Measurements from ENCODE around the gene C19orf38. TPM values are rescaled to one million over a fixed set of nuclear protein-coding genes. Genes with fewer than 3 reads are reported as not detected.
"Not testable (repeated sequence)": the region's sequence is repeated elsewhere in the genome, so short reads cannot be mapped to it uniquely, and the experiment has no call there.

Gene C19orf38
- total and polyA plus RNA-seq, 4 donors: 0.90 to 2.0 (median 1.6) TPM

- 69 to 71% methylated on average over 5 of the region's 5 CpGs for WGBS, 2 donors
- ATAC-seq (ENCODE audit: low FRiP score): no peak
- H3K4me3 ChIP-seq (ENCODE audit: low read length in 2 of 2): no peak overlapping the region
These were observed 7.8 kb downstream of the C19orf38 start for GRCh38 chr19:10855879-10856522.

GRCh38 chr19:10856899-10857298, 8.7 kb downstream of the C19orf38 start:
- H3K4me1 ChIP-seq (ENCODE audit: control insufficient read depth in 1 of 2, insufficient read depth in 2 of 2, low read length in 2 of 2); H3K36me3 ChIP-seq (ENCODE audit: control insufficient read depth in 1 of 2, insufficient read depth in 2 of 2, low read length in 1 of 2); H3K27me3 ChIP-seq (ENCODE audit: control insufficient read depth in 1 of 2, insufficient read depth in 2 of 2, low read length in 1 of 2); H3K4me3 ChIP-seq (ENCODE audit: low read length in 2 of 2); DNase-seq; H3K27ac ChIP-seq (ENCODE audit: low read depth in 1 of 2, low read length in 2 of 2); intact Hi-C loops (cut with DNase I); H3K9me3 ChIP-seq (ENCODE audit: control insufficient read depth, low read length); ATAC-seq (ENCODE audit: low FRiP score): not testable (repeated sequence)
- WGBS, 2 donors: 90 to 93% methylated on average over 1 of the region's 1 CpG

More at GRCh38 chr19:10855879-10856522, 7.8 kb downstream of the C19orf38 start:
- DNase-seq: no peak
- intact Hi-C loops (cut with DNase I): no loop called here
- no peak overlapping the region for H3K27ac ChIP-seq (ENCODE audit: low read depth in 1 of 2, low read length in 2 of 2)
- no peaks in the 10 kb centered on the region for H3K4me1 ChIP-seq (ENCODE audit: control insufficient read depth in 1 of 2, insufficient read depth in 2 of 2, low read length in 2 of 2)
- no peaks in the 10 kb centered on the region for H3K27me3 ChIP-seq (ENCODE audit: control insufficient read depth in 1 of 2, insufficient read depth in 2 of 2, low read length in 1 of 2)
- no peaks in the 10 kb centered on the region for H3K36me3 ChIP-seq (ENCODE audit: control insufficient read depth in 1 of 2, insufficient read depth in 2 of 2, low read length in 1 of 2)
- H3K9me3 ChIP-seq (ENCODE audit: control insufficient read depth, low read length): no peaks in the 10 kb centered on the region

- Histone ChIP-seq H3K36me3 (ENCODE audit: control insufficient read depth in 1 of 2, insufficient read depth in 2 of 2, low read length in 1 of 2) (no peaks in the 10 kb centered on the region), H3K9me3 (ENCODE audit: control insufficient read depth, low read length) (no peaks in the 10 kb centered on the region), H3K27me3 (ENCODE audit: control insufficient read depth in 1 of 2, insufficient read depth in 2 of 2, low read length in 1 of 2) (no peaks in the 10 kb centered on the region), H3K27ac (ENCODE audit: low read depth in 1 of 2, low read length in 2 of 2) (no peak overlapping the region), H3K4me1 (ENCODE audit: control insufficient read depth in 1 of 2, insufficient read depth in 2 of 2, low read length in 2 of 2) (no peaks in the 10 kb centered on the region), H3K4me3 (ENCODE audit: low read length in 2 of 2) (no peak overlapping the region)
- DNase-seq (no peak), ATAC-seq (ENCODE audit: low FRiP score) (no peak)
- intact Hi-C loops (cut with DNase I): no loop called here
- WGBS, 2 donors: 32% methylated on average over 4 of the region's 4 CpGs
These were observed 10.1 kb downstream of the C19orf38 start for GRCh38 chr19:10858204-10858828.

- H3K9me3 ChIP-seq (ENCODE audit: control insufficient read depth, low read length): no peaks in the 10 kb centered on the region
- 65 to 68% methylated on average over 7 of the region's 7 CpGs for WGBS, 2 donors
These were observed 13.0 kb downstream of the C19orf38 start for GRCh38 chr19:10861103-10861651.

GRCh38 chr19:10862561-10863106, 14.4 kb downstream of the C19orf38 start:
- no peaks in the 10 kb centered on the region for H3K9me3 ChIP-seq (ENCODE audit: control insufficient read depth, low read length)
- no peak overlapping the region for H3K4me3 ChIP-seq (ENCODE audit: low read length in 2 of 2)
- intact Hi-C loops (cut with DNase I): loop anchor here in 1 of 2 donors (2.0 kb wide), 1 partner anchor 144 kb away; the partner anchor contains the start of gene DNM2
- 75 to 77% methylated on average over 6 of the region's 6 CpGs for WGBS, 2 donors
- no peaks in the 10 kb centered on the region for H3K27me3 ChIP-seq (ENCODE audit: control insufficient read depth in 1 of 2, insufficient read depth in 2 of 2, low read length in 1 of 2)
- no peaks in the 10 kb centered on the region for H3K4me1 ChIP-seq (ENCODE audit: control insufficient read depth in 1 of 2, insufficient read depth in 2 of 2, low read length in 2 of 2)
- H3K36me3 ChIP-seq (ENCODE audit: control insufficient read depth in 1 of 2, insufficient read depth in 2 of 2, low read length in 1 of 2): no peaks in the 10 kb centered on the region
- ATAC-seq (ENCODE audit: low FRiP score): peak; percentile 17
- H3K27ac ChIP-seq (ENCODE audit: low read depth in 1 of 2, low read length in 2 of 2): peak overlapping the region in 1 of 2 donors; percentile 10
- no peak for DNase-seq

More at GRCh38 chr19:10861103-10861651, 13.0 kb downstream of the C19orf38 start:
- no peak overlapping the region for H3K27ac ChIP-seq (ENCODE audit: low read depth in 1 of 2, low read length in 2 of 2)
- ATAC-seq (ENCODE audit: low FRiP score): no peak
- intact Hi-C loops (cut with DNase I): no loop called here
- no peaks in the 10 kb centered on the region for H3K4me1 ChIP-seq (ENCODE audit: control insufficient read depth in 1 of 2, insufficient read depth in 2 of 2, low read length in 2 of 2)
- DNase-seq: no peak
- H3K27me3 ChIP-seq (ENCODE audit: control insufficient read depth in 1 of 2, insufficient read depth in 2 of 2, low read length in 1 of 2): no peaks in the 10 kb centered on the region
- no peak overlapping the region for H3K4me3 ChIP-seq (ENCODE audit: low read length in 2 of 2)
- H3K36me3 ChIP-seq (ENCODE audit: control insufficient read depth in 1 of 2, insufficient read depth in 2 of 2, low read length in 1 of 2): no peaks in the 10 kb centered on the region

- Histone ChIP-seq H3K4me3 (ENCODE audit: low read length in 2 of 2) (no peak overlapping the region), H3K4me1 (ENCODE audit: control insufficient read depth in 1 of 2, insufficient read depth in 2 of 2, low read length in 2 of 2) (no peaks in the 10 kb centered on the region), H3K9me3 (ENCODE audit: control insufficient read depth, low read length) (no peaks in the 10 kb centered on the region), H3K27me3 (ENCODE audit: control insufficient read depth in 1 of 2, insufficient read depth in 2 of 2, low read length in 1 of 2) (no peaks in the 10 kb centered on the region), H3K27ac (ENCODE audit: low read depth in 1 of 2, low read length in 2 of 2) (peak overlapping the region in 1 of 2 donors; percentile 39), H3K36me3 (ENCODE audit: control insufficient read depth in 1 of 2, insufficient read depth in 2 of 2, low read length in 1 of 2) (no peaks in the 10 kb centered on the region)
- WGBS, 2 donors: 19 to 28% methylated on average over 18 of the region's 18 CpGs
- ATAC-seq (ENCODE audit: low FRiP score) (peak; percentile 56), DNase-seq (peak in 1 of 2 donors; percentile 86)
- intact Hi-C loops (cut with DNase I): loop anchor here in 1 of 2 donors (2.0 kb wide), 1 partner anchor 144 kb away; the partner anchor contains the start of gene DNM2
These were observed 15.0 kb downstream of the C19orf38 start for GRCh38 chr19:10863107-10863717.

GRCh38 chr19:10864538-10864899, 16.3 kb downstream of the C19orf38 start:
- WGBS, 2 donors: 11 to 13% methylated on average over 6 of the region's 6 CpGs
- Histone ChIP-seq H3K27ac (ENCODE audit: low read depth in 1 of 2, low read length in 2 of 2) (no peak overlapping the region), H3K9me3 (ENCODE audit: control insufficient read depth, low read length) (no peaks in the 10 kb centered on the region), H3K36me3 (ENCODE audit: control insufficient read depth in 1 of 2, insufficient read depth in 2 of 2, low read length in 1 of 2) (no peaks in the 10 kb centered on the region), H3K27me3 (ENCODE audit: control insufficient read depth in 1 of 2, insufficient read depth in 2 of 2, low read length in 1 of 2) (no peaks in the 10 kb centered on the region), H3K4me1 (ENCODE audit: control insufficient read depth in 1 of 2, insufficient read depth in 2 of 2, low read length in 2 of 2) (no peaks in the 10 kb centered on the region), H3K4me3 (ENCODE audit: low read length in 2 of 2) (no peak overlapping the region)
- ATAC-seq (ENCODE audit: low FRiP score) (peak; percentile 86), DNase-seq (peak; percentile 89 to 96)
- intact Hi-C loops (cut with DNase I): no loop called here

- DNase-seq: no peak
- WGBS, 2 donors: 93% methylated on average over 10 of the region's 10 CpGs
These were observed 18.3 kb downstream of the C19orf38 start for GRCh38 chr19:10866495-10866894.

More at GRCh38 chr19:10866495-10866894, 18.3 kb downstream of the C19orf38 start:
- no peaks in the 10 kb centered on the region for H3K9me3 ChIP-seq (ENCODE audit: control insufficient read depth, low read length)
- H3K27ac ChIP-seq (ENCODE audit: low read depth in 1 of 2, low read length in 2 of 2): no peak overlapping the region
- no peaks in the 10 kb centered on the region for H3K27me3 ChIP-seq (ENCODE audit: control insufficient read depth in 1 of 2, insufficient read depth in 2 of 2, low read length in 1 of 2)
- no peaks in the 10 kb centered on the region for H3K36me3 ChIP-seq (ENCODE audit: control insufficient read depth in 1 of 2, insufficient read depth in 2 of 2, low read length in 1 of 2)
- intact Hi-C loops (cut with DNase I): no loop called here
- H3K4me1 ChIP-seq (ENCODE audit: control insufficient read depth in 1 of 2, insufficient read depth in 2 of 2, low read length in 2 of 2): no peaks in the 10 kb centered on the region
- no peak overlapping the region for H3K4me3 ChIP-seq (ENCODE audit: low read length in 2 of 2)
- ATAC-seq (ENCODE audit: low FRiP score): no peak

Measured in aorta (tissue), 5 donors.